Brain microvascular endothelial cell (primary cell): ENCODE data around the gene NHSL1.
A peak's percentile ranks its signal among the peaks of the same experiment; 100 is the strongest.

Experiments used
- DNase-seq: peaks from one replicate; pipeline ENCODE4 v3.0.0-alpha.2; 2020
- H3K27ac ChIP-seq: fragments of 250-450 bp; sonication (Bioruptor Pico); 2 replicates; pipeline ENCODE4 v1.5.1; 2020; ENCODE audit warnings: mild to moderate bottlenecking, moderate library complexity
- H3K27me3 ChIP-seq: fragments of 250-450 bp; sonication (Bioruptor Pico); replicated peaks from 2 replicates; pipeline ENCODE4 v1.5.1; 2020; ENCODE audit warnings: mild to moderate bottlenecking
- H3K36me3 ChIP-seq: fragments of 250-450 bp; sonication (Bioruptor Pico); replicated peaks from 2 replicates; pipeline ENCODE4 v1.5.1; 2020; ENCODE audit warnings: mild to moderate bottlenecking
- H3K4me3 ChIP-seq: 2 replicates; pipeline ENCODE4 v1.5.1; 2011; ENCODE audit warnings: low read depth, mild to moderate bottlenecking, control low read depth, low read length, moderate library complexity
- in situ Hi-C: cut with HindIII; loops from 2 replicates; pipeline ENCODE4 v1.10.0; 2017; ENCODE audit warnings: low sequenced_read_pairs, low pct_ligation_motif_present
- TF ChIP-seq, protein P1 (sequence below): IDR thresholded peaks from 2 replicates; pipeline ENCODE4 v1.5.1; 2011; ENCODE audit warnings: low read depth, mild to moderate bottlenecking, moderate library complexity, low read length, control low read depth, inconsistent platforms; ENCODE audit errors: missing control alignments

NHSL1 gene

DNA sequence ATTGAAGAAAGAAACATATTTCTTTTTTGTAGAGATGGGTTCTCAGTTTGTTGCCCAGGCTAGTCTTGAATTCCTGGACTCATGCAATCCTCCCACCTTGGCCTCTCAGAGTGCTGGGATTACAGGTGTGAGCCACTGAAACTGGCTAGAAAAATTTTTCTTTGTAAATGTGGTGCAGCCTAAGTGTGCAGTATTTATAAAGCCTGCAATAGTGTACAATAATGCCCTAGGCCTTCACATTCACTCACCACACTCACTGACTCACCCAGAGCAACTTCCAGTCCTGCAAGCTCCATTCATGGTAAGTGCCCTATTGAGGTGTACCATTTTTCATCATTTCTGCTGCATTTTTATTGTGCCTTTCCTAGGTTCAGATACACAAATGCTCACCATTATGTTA is 31.4 kb downstream of the NHSL1 start:
- peaks cover 4% of the 10 kb centered on the region for H3K36me3 ChIP-seq
- no peak overlapping the region for H3K4me3 ChIP-seq
- DNase-seq, result peak; percentile 21
- TF ChIP-seq, protein P1, sequence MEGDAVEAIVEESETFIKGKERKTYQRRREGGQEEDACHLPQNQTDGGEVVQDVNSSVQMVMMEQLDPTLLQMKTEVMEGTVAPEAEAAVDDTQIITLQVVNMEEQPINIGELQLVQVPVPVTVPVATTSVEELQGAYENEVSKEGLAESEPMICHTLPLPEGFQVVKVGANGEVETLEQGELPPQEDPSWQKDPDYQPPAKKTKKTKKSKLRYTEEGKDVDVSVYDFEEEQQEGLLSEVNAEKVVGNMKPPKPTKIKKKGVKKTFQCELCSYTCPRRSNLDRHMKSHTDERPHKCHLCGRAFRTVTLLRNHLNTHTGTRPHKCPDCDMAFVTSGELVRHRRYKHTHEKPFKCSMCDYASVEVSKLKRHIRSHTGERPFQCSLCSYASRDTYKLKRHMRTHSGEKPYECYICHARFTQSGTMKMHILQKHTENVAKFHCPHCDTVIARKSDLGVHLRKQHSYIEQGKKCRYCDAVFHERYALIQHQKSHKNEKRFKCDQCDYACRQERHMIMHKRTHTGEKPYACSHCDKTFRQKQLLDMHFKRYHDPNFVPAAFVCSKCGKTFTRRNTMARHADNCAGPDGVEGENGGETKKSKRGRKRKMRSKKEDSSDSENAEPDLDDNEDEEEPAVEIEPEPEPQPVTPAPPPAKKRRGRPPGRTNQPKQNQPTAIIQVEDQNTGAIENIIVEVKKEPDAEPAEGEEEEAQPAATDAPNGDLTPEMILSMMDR, result no peak
- in situ Hi-C loops, result no loop called here
- no peak overlapping the region for H3K27ac ChIP-seq
- H3K27me3 ChIP-seq, result no peaks in the 10 kb centered on the region

DNA sequence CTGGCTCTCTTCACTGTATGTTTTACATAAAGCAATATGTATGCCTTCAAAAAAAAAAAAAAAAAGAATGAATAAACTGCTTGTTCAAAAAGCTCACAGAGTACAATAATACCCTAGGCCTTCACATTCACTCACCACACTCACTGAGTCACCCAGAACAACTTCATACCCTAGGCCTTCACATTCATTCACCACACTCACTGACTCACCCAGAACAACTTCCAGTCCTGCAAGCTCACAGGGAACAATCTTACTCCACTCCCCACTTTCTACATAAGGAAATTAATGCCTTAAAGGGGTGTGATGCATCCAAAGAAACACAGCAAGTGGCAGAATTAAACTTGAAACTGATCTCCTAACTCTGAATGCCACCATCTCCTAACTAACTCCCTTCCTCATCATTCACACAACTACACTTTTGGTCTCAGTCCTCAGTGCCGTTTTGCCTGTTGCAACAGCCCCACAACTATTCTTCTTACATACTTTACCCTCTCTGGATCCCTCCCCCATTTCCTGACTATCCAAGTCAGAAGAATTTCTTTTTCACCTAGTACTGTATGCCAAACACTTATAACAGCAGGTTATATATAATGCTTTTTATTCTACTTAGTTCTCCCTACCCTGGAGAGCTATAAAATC is 34.2 kb downstream of the NHSL1 start:
- peak overlapping the region; percentile 76 for H3K27ac ChIP-seq
- peaks cover 4% of the 10 kb centered on the region for H3K36me3 ChIP-seq
- in situ Hi-C loops, result no loop called here
- TF ChIP-seq, protein P1, result no peak
- DNase-seq, result peak; percentile 97
- H3K27me3 ChIP-seq, result no peaks in the 10 kb centered on the region
- no peak overlapping the region for H3K4me3 ChIP-seq

DNA sequence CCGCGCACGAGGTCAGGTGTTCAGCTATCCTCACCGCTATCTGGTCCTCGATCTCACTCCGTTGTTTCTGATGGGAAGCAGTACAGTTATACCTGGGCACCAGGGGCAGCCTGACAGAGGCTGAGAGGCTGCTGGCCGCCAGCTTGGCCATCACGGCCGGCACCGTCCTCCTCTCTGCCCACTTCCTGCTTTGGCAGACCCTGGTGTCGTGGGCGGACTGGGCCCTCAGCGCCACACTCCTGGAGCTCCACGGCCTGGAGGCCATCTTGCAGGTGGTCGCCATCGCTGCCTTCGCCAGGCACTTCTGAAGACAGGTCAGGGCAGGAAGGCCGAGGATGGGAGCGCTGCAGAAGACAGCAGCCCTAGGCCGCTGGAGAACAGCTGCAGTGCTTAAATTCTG is 35.2 kb downstream of the NHSL1 start:
- H3K36me3 ChIP-seq, result peaks cover 4% of the 10 kb centered on the region
- TF ChIP-seq, protein P1, result no peak
- in situ Hi-C loops, result no loop called here
- no peaks in the 10 kb centered on the region for H3K27me3 ChIP-seq
- DNase-seq, result no peak
- no peak overlapping the region for H3K27ac ChIP-seq
- no peak overlapping the region for H3K4me3 ChIP-seq

DNA sequence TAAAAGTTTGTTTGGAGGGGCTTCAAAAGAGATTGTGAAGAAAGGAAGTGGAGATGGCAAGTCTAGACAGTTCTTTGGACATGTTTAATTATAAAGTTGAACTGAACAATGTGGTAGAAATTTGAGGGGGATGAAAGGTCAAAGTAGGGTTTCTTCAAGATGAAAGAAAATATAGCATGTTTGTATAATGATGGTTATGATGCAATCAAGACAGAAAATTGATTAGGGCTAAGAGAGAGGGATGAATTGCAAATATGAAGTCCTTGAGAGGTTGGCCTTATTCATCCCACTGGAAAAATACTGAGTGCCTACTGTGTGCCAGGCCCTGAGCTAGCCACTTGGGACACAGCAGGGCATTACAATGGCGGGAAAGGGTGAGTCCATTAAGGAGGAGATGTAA is 37.6 kb downstream of the NHSL1 start:
- no peaks in the 10 kb centered on the region for H3K27me3 ChIP-seq
- in situ Hi-C loops, result no loop called here
- H3K36me3 ChIP-seq, result peaks cover 4% of the 10 kb centered on the region
- no peak overlapping the region for H3K4me3 ChIP-seq
- no peak overlapping the region for H3K27ac ChIP-seq
- TF ChIP-seq, protein P1, result no peak
- no peak for DNase-seq

DNA sequence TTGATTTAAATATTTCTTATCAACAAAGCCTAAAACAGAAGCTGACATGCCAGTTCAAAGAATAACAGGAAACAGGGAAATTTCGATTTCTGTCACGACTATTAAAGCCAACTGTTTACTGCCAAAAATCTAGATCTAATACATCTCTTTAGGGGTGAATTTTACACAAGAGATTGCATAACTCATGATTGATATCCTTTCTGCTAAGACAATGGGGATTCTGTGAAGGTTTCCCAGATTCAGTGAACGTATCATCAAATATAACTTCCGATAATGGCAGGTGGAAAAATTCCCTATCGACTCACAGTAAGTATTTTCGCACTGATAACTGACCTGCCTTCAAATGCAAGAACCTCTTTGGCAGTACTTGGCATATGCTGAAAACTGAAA is 42.9 kb downstream of the NHSL1 start:
- in situ Hi-C loops, result no loop called here
- H3K4me3 ChIP-seq, result no peak overlapping the region
- H3K27me3 ChIP-seq, result no peaks in the 10 kb centered on the region
- H3K36me3 ChIP-seq, result no peaks in the 10 kb centered on the region
- no peak for DNase-seq
- TF ChIP-seq, protein P1, result no peak
- H3K27ac ChIP-seq, result peak overlapping the region; percentile 20
